Measurements from ENCODE around the gene E4F1. TPM values are rescaled to one million over a fixed set of nuclear protein-coding genes. Genes with fewer than 3 reads are reported as not detected.

E4F1 gene
- total RNA-seq, 6 experiments from 2014 or later, result 8.9 to 11.3 (median 10.4) TPM

DNA sequence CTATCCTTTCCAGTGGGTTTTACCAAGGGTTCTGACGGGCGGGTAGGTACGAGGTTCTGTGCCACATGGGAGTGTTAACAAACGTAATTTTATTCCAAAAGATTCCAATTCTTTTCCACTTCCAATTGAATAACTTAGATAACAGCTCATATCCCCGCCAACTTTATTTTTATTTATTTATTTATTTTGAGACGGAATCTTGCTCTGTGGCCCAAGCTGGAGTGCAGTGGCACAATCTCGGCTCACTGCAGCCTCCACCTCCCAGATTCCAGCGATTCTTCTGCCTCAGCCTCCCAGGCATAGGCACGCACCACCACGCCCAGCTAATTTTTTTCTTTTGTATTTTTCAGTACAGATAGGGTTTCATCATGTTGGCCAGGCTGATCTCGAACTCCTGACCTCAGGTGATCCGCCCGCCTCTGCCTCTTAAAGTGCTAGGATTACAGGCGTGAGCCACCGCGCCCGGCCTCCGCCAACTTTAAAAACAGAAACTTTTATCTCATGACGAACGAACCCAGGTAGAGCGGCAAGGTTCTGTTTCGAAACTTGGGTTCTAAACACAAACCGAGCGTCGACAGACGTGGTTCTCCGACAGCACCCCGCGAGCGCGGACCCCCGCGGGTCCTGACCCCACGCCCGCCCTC lies 27.4 kb downstream of the E4F1 start:
- TF ChIP-seq, protein P1, sequence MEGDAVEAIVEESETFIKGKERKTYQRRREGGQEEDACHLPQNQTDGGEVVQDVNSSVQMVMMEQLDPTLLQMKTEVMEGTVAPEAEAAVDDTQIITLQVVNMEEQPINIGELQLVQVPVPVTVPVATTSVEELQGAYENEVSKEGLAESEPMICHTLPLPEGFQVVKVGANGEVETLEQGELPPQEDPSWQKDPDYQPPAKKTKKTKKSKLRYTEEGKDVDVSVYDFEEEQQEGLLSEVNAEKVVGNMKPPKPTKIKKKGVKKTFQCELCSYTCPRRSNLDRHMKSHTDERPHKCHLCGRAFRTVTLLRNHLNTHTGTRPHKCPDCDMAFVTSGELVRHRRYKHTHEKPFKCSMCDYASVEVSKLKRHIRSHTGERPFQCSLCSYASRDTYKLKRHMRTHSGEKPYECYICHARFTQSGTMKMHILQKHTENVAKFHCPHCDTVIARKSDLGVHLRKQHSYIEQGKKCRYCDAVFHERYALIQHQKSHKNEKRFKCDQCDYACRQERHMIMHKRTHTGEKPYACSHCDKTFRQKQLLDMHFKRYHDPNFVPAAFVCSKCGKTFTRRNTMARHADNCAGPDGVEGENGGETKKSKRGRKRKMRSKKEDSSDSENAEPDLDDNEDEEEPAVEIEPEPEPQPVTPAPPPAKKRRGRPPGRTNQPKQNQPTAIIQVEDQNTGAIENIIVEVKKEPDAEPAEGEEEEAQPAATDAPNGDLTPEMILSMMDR (IDR thresholded peaks at IDR 0.05), result no peak
- no peak for TF ChIP-seq POLR2A (IDR thresholded peaks at IDR 0.05)
- Histone ChIP-seq H3K4me1 (peaks cover 0 to 48% (median 10%) of the 10 kb centered on the region in 4 donors), H3K36me3 (peaks cover 4 to 31% (median 8%) of the 10 kb centered on the region in 4 donors), H3K27me3 (no peaks in the 10 kb centered on the region), H3K9me3 (no peaks in the 10 kb centered on the region), H3K4me3 (peak overlapping the region; percentile 69 to 88 (median 74)), H3K27ac (peak overlapping the region; percentile 64 to 93 (median 76))
- 3% methylated on average over 21 of the region's 35 CpGs for whole genome bisulfite sequencing (ENCODE audit: insufficient coverage, low coverage, low lambda C conversion rate, missing lambda C conversion rate)
- peak in 3 of 4 donors; percentile 5 to 11 (median 7) for ATAC-seq
- intact Hi-C loops (cut with DNase I), result no loop called here
- DNase-seq, result no peak

DNA sequence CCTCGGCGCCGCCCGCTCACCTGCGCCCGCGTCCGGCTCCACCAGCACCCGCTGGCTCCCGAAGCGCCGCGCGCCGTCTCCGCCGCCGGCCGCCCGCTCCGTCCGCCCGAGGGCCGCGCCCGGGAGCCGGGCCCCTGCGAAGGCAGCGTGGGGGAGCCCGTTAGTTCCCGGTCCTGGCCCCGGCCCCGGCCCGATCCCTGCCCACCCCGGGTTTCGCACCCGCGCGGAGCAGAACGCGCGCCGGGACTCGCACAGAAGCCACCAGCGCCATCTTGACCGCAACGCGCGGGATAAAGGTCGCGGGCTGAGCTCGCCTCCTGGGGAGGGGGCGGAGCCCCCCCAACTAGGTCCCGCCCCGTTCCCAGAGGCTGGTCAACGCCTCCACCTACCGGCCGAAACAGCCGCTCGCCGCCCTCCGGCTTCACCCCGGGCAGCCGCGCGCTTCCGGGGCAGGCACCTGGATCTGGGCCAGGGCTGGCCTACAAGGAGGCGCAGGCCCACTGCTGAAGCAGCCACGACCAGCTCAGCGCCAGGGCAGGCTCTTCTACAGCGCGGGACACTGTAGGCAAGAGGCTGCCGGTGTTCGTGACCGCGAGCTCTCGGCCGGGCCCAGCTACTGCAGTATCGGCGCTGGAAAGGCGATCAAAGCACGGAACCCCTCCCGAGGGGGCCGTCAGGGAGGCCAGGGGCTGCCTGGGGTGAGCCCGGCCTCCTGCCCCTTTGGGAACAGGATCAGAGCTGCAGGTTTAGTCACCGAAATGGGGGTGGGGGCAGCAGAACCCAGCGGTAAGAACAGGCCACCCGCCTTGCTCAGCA lies 28.1 kb downstream of the E4F1 start, which contains the start of gene ECI1:
Gene ECI1 (minus strand): TSS at position 292 of the 816 bp plus-strand sequence. CDS start 21 bp downstream, at position 271.
- peak within 1 kb of the TSS; percentile 69 to 88 (median 74) for H3K4me3 ChIP-seq
- H3K4me1 ChIP-seq, result peaks cover 0 to 48% (median 10%) of the 10 kb centered on the region in 4 donors
- intact Hi-C loops (cut with DNase I), result no loop called here
- ATAC-seq (peak; percentile 96 to 98 (median 96)), DNase-seq (peak; percentile 98 to 99 (median 98))
- H3K9me3 ChIP-seq, result no peaks in the 10 kb centered on the region
- TF ChIP-seq POLR2A (IDR thresholded peaks at IDR 0.05), result peak; percentile 92
- TF ChIP-seq, protein P1 (IDR thresholded peaks at IDR 0.05), result peak; percentile 74 to 88 (median 84)
- H3K36me3 ChIP-seq, result peaks cover 4 to 31% (median 12%) of the 10 kb centered on the region in 4 donors
- no peaks in the 10 kb centered on the region for H3K27me3 ChIP-seq
- WGBS (ENCODE audit: insufficient coverage, low coverage, low lambda C conversion rate, missing lambda C conversion rate), result 3% methylated on average over 8 of the region's 88 CpGs
- peak within 1 kb of the TSS; percentile 64 to 93 (median 76) for H3K27ac ChIP-seq

DNA sequence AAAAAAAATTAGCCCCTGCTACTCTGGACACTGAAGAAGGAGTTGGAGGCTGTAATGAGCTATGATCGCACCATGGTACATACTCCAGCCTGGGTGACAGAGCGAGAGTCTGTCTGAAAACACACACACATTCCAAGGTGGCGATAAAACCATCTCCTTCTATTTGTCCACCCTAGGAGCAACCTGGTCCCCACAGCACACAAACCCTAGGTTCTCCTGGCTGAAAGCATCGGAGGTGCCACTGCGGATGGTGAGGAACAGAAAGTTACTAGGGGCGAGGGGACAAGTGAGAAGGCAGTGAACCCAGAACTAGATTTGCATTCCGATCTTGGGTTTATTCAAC lies 29.4 kb downstream of the E4F1 start:
- intact Hi-C loops (cut with DNase I), result no loop called here

DNA sequence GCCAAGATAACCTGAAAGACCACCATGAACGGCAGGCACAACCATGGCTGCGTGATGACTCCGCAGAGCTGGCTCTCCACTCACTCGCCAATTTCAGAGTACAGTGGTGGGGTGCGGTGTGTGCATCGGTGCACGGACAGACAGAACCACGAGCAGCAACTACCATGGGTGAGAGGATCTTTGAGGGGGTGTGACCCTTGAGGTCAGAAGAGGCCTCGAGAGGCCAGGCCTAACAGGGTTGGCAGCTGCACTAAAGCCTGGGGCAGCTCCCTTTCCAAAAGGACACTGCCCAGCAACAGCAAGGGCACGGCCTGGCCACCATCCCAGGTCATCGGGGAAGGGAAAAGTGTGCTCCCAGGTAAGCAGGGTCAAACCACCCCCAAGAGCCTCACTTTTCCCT lies 29.9 kb downstream of the E4F1 start:
- H3K4me1 ChIP-seq, result peaks cover 0 to 48% (median 10%) of the 10 kb centered on the region in 4 donors
- H3K36me3 ChIP-seq, result peaks cover 4 to 45% (median 17%) of the 10 kb centered on the region in 4 donors
- peak overlapping the region in 1 of 3 donors; percentile 13 for H3K27ac ChIP-seq
- ATAC-seq (peak in 1 of 4 donors; percentile 30), DNase-seq (peak in 1 of 3 donors; percentile 69)
- H3K4me3 ChIP-seq, result no peak overlapping the region
- intact Hi-C loops (cut with DNase I), result no loop called here
- no peaks in the 10 kb centered on the region for H3K27me3 ChIP-seq
- 63% methylated on average over 2 of the region's 11 CpGs for WGBS (ENCODE audit: insufficient coverage, low coverage, low lambda C conversion rate, missing lambda C conversion rate)
- TF ChIP-seq, protein P1 (IDR thresholded peaks at IDR 0.05), result no peak
- no peak for TF ChIP-seq POLR2A (IDR thresholded peaks at IDR 0.05)
- no peaks in the 10 kb centered on the region for H3K9me3 ChIP-seq

More for the DNA sequence above, 29.4 kb downstream of the E4F1 start:
- Histone ChIP-seq H3K4me1 (peaks cover 0 to 48% (median 10%) of the 10 kb centered on the region in 4 donors), H3K36me3 (peaks cover 4 to 39% (median 17%) of the 10 kb centered on the region in 4 donors), H3K4me3 (no peak overlapping the region), H3K27ac (peak overlapping the region in 1 of 3 donors; percentile 13), H3K9me3 (no peaks in the 10 kb centered on the region), H3K27me3 (no peaks in the 10 kb centered on the region)
- DNase-seq (no peak), ATAC-seq (no peak)
- WGBS (ENCODE audit: insufficient coverage, low coverage, low lambda C conversion rate, missing lambda C conversion rate), result 96% methylated on average over 7 of the region's 7 CpGs
- no peak for TF ChIP-seq POLR2A (IDR thresholded peaks at IDR 0.05)
- TF ChIP-seq, protein P1 (IDR thresholded peaks at IDR 0.05), result no peak
